Caco-2 (cell line): Measurements from ENCODE around the gene ARHGEF28. TPM values are rescaled to one million over a fixed set of nuclear protein-coding genes. Genes with fewer than 3 reads are reported as not detected.

Experiments
- BruUV-seq: library from RNA; stranded (reverse); fragments of 400-500 nt; replicated peaks from 2 replicates; lab custom pipeline; 2021; lab: Mats Ljungman, UMichigan
- CTCF ChIA-PET: fragments of 300-600 bp; sonication (Branson Sonifier 250); formaldehyde crosslinking; loops from one replicate; lab custom pipeline; 2022; ENCODE audit warnings: antibody characterized with exemption; lab: Charles Lee
- POLR2A ChIA-PET: fragments of 300-600 bp; sonication (Branson Sonifier 250); formaldehyde crosslinking; loops from one replicate; lab custom pipeline; 2022; ENCODE audit warnings: antibody characterized with exemption; lab: Charles Lee
- DNase-seq, 2 experiments: peaks; one replicate each; pipeline versions ENCODE4 v3.0.0 to v3.0.0-alpha.2; 2020 to 2022
- H3K27me3 ChIP-seq: replicated peaks from 2 replicates; pipeline ENCODE4 v1.6.0; 2011; ENCODE audit warnings: low read length; ENCODE audit not compliant: control insufficient read depth, insufficient read depth
- H3K36me3 ChIP-seq: 2 replicates; pipeline ENCODE4 v1.5.1; 2011; ENCODE audit warnings: low read length; ENCODE audit not compliant: control insufficient read depth, insufficient read depth
- H3K4me1 ChIP-seq: fragments of 250-450 bp; sonication (Bioruptor Pico); 2 replicates; pipeline ENCODE4 v1.5.1; 2020; ENCODE audit warnings: mild to moderate bottlenecking
- H3K4me3 ChIP-seq: 2 replicates; pipeline ENCODE4 v1.5.1; 2011; ENCODE audit warnings: low read depth, mild to moderate bottlenecking, control low read depth, low read length
- H3K9me3 ChIP-seq: fragments of 250-450 bp; sonication (Bioruptor Pico); 2 replicates; pipeline ENCODE4 v1.5.1; 2020; ENCODE audit warnings: mild to moderate bottlenecking, moderate library complexity
- H3K27ac Mint-ChIP-seq: one replicate; pipeline ENCODE4 v1.8.0; 2022; ENCODE audit warnings: mixed read lengths; ENCODE audit not compliant: unreplicated experiment
- H3K27me3 Mint-ChIP-seq: one replicate; pipeline ENCODE4 v1.8.0; 2022; ENCODE audit warnings: mixed read lengths; ENCODE audit not compliant: insufficient read depth, unreplicated experiment
- H3K36me3 Mint-ChIP-seq: one replicate; pipeline ENCODE4 v1.8.0; 2022; ENCODE audit warnings: mild to moderate bottlenecking, mixed read lengths; ENCODE audit not compliant: insufficient read depth, unreplicated experiment
- H3K4me1 Mint-ChIP-seq: one replicate; pipeline ENCODE4 v1.8.0; 2022; ENCODE audit warnings: low read depth, mixed read lengths; ENCODE audit not compliant: unreplicated experiment
- H3K4me3 Mint-ChIP-seq: one replicate; pipeline ENCODE4 v1.8.0; 2022; ENCODE audit warnings: mild to moderate bottlenecking, moderate library complexity, mixed read lengths; ENCODE audit not compliant: unreplicated experiment
- H3K9me3 Mint-ChIP-seq: one replicate; pipeline ENCODE4 v1.8.0; 2022; ENCODE audit warnings: mixed read lengths; ENCODE audit not compliant: unreplicated experiment
- CTCF ChIP-seq, 2 experiments: fragments of 200-600 bp in 1 of 2; IDR thresholded peaks; 1 replicate in 1 of 2; 2 replicates in 1 of 2; pipeline versions ENCODE4 v1.5.1 to v1.8.0; 2011 to 2022; ENCODE audit warnings: antibody characterized with exemption in 1 of 2, control low read depth in 1 of 2, inconsistent platforms in 1 of 2, low read depth in 1 of 2, low read length in 1 of 2, mild to moderate bottlenecking in 1 of 2, moderate library complexity in 1 of 2; ENCODE audit not compliant: insufficient read depth in 1 of 2, severe bottlenecking in 1 of 2, unreplicated experiment in 1 of 2
- intact Hi-C: fragments of 100-400 bp; cut with micrococcal nuclease; formaldehyde crosslinking; loops from one replicate; pipeline ENCODE4 v1.10.0; 2022; ENCODE audit not compliant: unreplicated experiment
- total RNA-seq: library from RNA; stranded (reverse); gene quantifications from 2 replicates; pipeline ENCODE4 v1.2.3, GENCODE V29; 2022

The ARHGEF28 gene
- total RNA-seq, 1 experiment from 2014 or later: 4.6 TPM

- Mint-ChIP-seq H3K27ac (no peak overlapping the region), H3K9me3 (no peaks in the 10 kb centered on the region), H3K36me3 (no peaks in the 10 kb centered on the region), H3K4me1 (no peaks in the 10 kb centered on the region), H3K4me3 (no peak overlapping the region), H3K27me3 (no peaks in the 10 kb centered on the region)
- ChIA-PET CTCF (no interaction called here), POLR2A (no interaction called here)
- no peaks in the 10 kb centered on the region for H3K9me3 ChIP-seq
- no TSS peak for BruUV-seq
- H3K4me3 ChIP-seq: no peak overlapping the region
- intact Hi-C loops: no loop called here
- TF ChIP-seq CTCF (IDR thresholded peaks at IDR 0.05; ENCODE audit: insufficient read depth in 1 of 2, low read depth in 1 of 2, low read length in 1 of 2, severe bottlenecking in 1 of 2, unreplicated experiment in 1 of 2): no peak
- no peak for DNase-seq
- H3K4me1 ChIP-seq: peaks cover 31% of the 10 kb centered on the region
- no peaks in the 10 kb centered on the region for H3K27me3 ChIP-seq
- H3K36me3 ChIP-seq: no peaks in the 10 kb centered on the region
These were observed 201.1 kb downstream of the ARHGEF28 start for GRCh38 chr5:73827106-73827450.

GRCh38 chr5:73828465-73828864 lies 202.5 kb downstream of the ARHGEF28 start:
- no peaks in the 10 kb centered on the region for H3K36me3 ChIP-seq
- intact Hi-C loops: no loop called here

GRCh38 chr5:73830646-73831045 lies 204.7 kb downstream of the ARHGEF28 start:
- Mint-ChIP-seq H3K27ac (no peak overlapping the region), H3K36me3 (no peaks in the 10 kb centered on the region), H3K27me3 (no peaks in the 10 kb centered on the region), H3K9me3 (no peaks in the 10 kb centered on the region), H3K4me1 (no peaks in the 10 kb centered on the region), H3K4me3 (no peak overlapping the region)
- DNase-seq: no peak
- no peak for TF ChIP-seq CTCF (IDR thresholded peaks at IDR 0.05; ENCODE audit: insufficient read depth in 1 of 2, low read depth in 1 of 2, low read length in 1 of 2, severe bottlenecking in 1 of 2, unreplicated experiment in 1 of 2)
- CTCF ChIA-PET: no interaction called here
- Histone ChIP-seq H3K4me1 (peaks cover 3% of the 10 kb centered on the region; the same call in 1 of the 2 replicates), H3K9me3 (no peaks in the 10 kb centered on the region), H3K4me3 (no peak overlapping the region), H3K36me3 (no peaks in the 10 kb centered on the region), H3K27me3 (no peaks in the 10 kb centered on the region)
- intact Hi-C loops: no loop called here
- POLR2A ChIA-PET: no interaction called here
- BruUV-seq: no TSS peak

More at GRCh38 chr5:73828465-73828864, 202.5 kb downstream of the ARHGEF28 start:
- Mint-ChIP-seq H3K36me3 (no peaks in the 10 kb centered on the region), H3K9me3 (no peaks in the 10 kb centered on the region), H3K4me1 (no peaks in the 10 kb centered on the region), H3K27ac (no peak overlapping the region), H3K4me3 (no peak overlapping the region), H3K27me3 (no peaks in the 10 kb centered on the region)
- Histone ChIP-seq H3K9me3 (no peaks in the 10 kb centered on the region), H3K4me1 (peaks cover 17% of the 10 kb centered on the region), H3K4me3 (no peak overlapping the region), H3K27me3 (no peaks in the 10 kb centered on the region)
- BruUV-seq: no TSS peak
- no peak for DNase-seq
- no peak for TF ChIP-seq CTCF (IDR thresholded peaks at IDR 0.05; ENCODE audit: insufficient read depth in 1 of 2, low read depth in 1 of 2, low read length in 1 of 2, severe bottlenecking in 1 of 2, unreplicated experiment in 1 of 2)
- ChIA-PET POLR2A (no interaction called here), CTCF (no interaction called here)
